KMS-11 (cell line): Measurements from ENCODE around the gene HBG1.

Experiments
- H2AFZ ChIP-seq: fragments of 200-600 bp; sonication (generic); 2 replicates; pipeline ENCODE4 v1.6.1; 2016; ENCODE audit warnings: antibody characterized with exemption, mixed run types, low read depth
- H3K27ac ChIP-seq: fragments of 200-600 bp; sonication (generic); 2 replicates; pipeline ENCODE4 v1.6.1; 2016; ENCODE audit warnings: mild to moderate bottlenecking, mixed run types
- H3K27me3 ChIP-seq: fragments of 200-600 bp; sonication (generic); 2 replicates; pipeline ENCODE4 v1.6.1; 2017; ENCODE audit warnings: mild to moderate bottlenecking, low read depth, mixed run types, moderate library complexity; ENCODE audit not compliant: insufficient read depth
- H3K36me3 ChIP-seq: fragments of 200-600 bp; sonication (generic); 2 replicates; pipeline ENCODE4 v1.6.1; 2017; ENCODE audit warnings: mild to moderate bottlenecking, mixed run types; ENCODE audit not compliant: insufficient read depth
- H3K4me1 ChIP-seq: fragments of 200-600 bp; sonication (generic); 2 replicates; pipeline ENCODE4 v1.6.1; 2016; ENCODE audit warnings: mild to moderate bottlenecking, low read depth, mixed run types; ENCODE audit not compliant: poor library complexity, severe bottlenecking
- H3K4me2 ChIP-seq: fragments of 200-600 bp; sonication (generic); 2 replicates; pipeline ENCODE4 v1.7.0; 2016; ENCODE audit warnings: mild to moderate bottlenecking, mixed run types
- H3K4me3 ChIP-seq: fragments of 200-600 bp; sonication (generic); IDR thresholded peaks from 2 replicates; pipeline ENCODE4 v1.6.1; 2017; ENCODE audit warnings: low read depth, low read length, mixed read lengths; ENCODE audit not compliant: insufficient read depth
- H3K79me2 ChIP-seq: fragments of 200-600 bp; sonication (generic); 2 replicates; pipeline ENCODE4 v1.6.1; 2016; ENCODE audit warnings: low read depth, mixed run types; ENCODE audit not compliant: insufficient read depth
- H3K9ac ChIP-seq: fragments of 200-600 bp; sonication (generic); 2 replicates; pipeline ENCODE4 v1.6.1; 2016; ENCODE audit warnings: mild to moderate bottlenecking, mixed run types
- H4K20me1 ChIP-seq: fragments of 200-600 bp; sonication (generic); 2 replicates; pipeline ENCODE4 v1.6.1; 2016; ENCODE audit warnings: mild to moderate bottlenecking, mixed run types; ENCODE audit not compliant: insufficient read depth
- CTCF ChIP-seq: fragments of 200-600 bp; sonication (generic); conservative IDR thresholded peaks from 2 replicates; pipeline ENCODE4 v1.6.1; 2017; ENCODE audit warnings: low read depth, mild to moderate bottlenecking, antibody characterized with exemption, low read length, moderate library complexity, mixed read lengths

The HBG1 gene

GRCh38 chr11:5284637-5285036, 35.0 kb upstream of the HBG1 start:
- Histone ChIP-seq H4K20me1 (no peaks in the 10 kb centered on the region), H2AFZ (no peak overlapping the region), H3K4me3 (no peak overlapping the region), H3K27me3 (no peaks in the 10 kb centered on the region), H3K4me2 (no peak overlapping the region), H3K79me2 (no peaks in the 10 kb centered on the region), H3K27ac (no peak overlapping the region), H3K36me3 (no peaks in the 10 kb centered on the region), H3K9ac (no peak overlapping the region), H3K4me1 (peaks cover 14% of the 10 kb centered on the region)
- TF ChIP-seq CTCF = no peak

GRCh38 chr11:5283882-5284281, 34.2 kb upstream of the HBG1 start:
- H3K27ac ChIP-seq = no peak overlapping the region
- no peaks in the 10 kb centered on the region for H3K79me2 ChIP-seq
- H3K4me1 ChIP-seq = peaks cover 14% of the 10 kb centered on the region
- H3K9ac ChIP-seq = no peak overlapping the region
- H3K36me3 ChIP-seq = no peaks in the 10 kb centered on the region
- no peak overlapping the region for H3K4me3 ChIP-seq
- no peaks in the 10 kb centered on the region for H4K20me1 ChIP-seq
- H3K4me2 ChIP-seq = no peak overlapping the region
- no peaks in the 10 kb centered on the region for H3K27me3 ChIP-seq
- H2AFZ ChIP-seq = no peak overlapping the region
- TF ChIP-seq CTCF = no peak

GRCh38 chr11:5283086-5283485, 33.4 kb upstream of the HBG1 start:
- Histone ChIP-seq H3K27me3 (no peaks in the 10 kb centered on the region), H2AFZ (no peak overlapping the region), H4K20me1 (no peaks in the 10 kb centered on the region), H3K79me2 (no peaks in the 10 kb centered on the region), H3K27ac (no peak overlapping the region), H3K4me1 (peaks cover 14% of the 10 kb centered on the region), H3K36me3 (no peaks in the 10 kb centered on the region), H3K9ac (no peak overlapping the region), H3K4me3 (no peak overlapping the region), H3K4me2 (no peak overlapping the region)
- TF ChIP-seq CTCF = no peak

- Histone ChIP-seq H3K4me3 (no peak overlapping the region), H4K20me1 (no peaks in the 10 kb centered on the region), H2AFZ (no peak overlapping the region), H3K27ac (no peak overlapping the region), H3K27me3 (no peaks in the 10 kb centered on the region), H3K9ac (no peak overlapping the region), H3K4me1 (peaks cover 14% of the 10 kb centered on the region), H3K79me2 (no peaks in the 10 kb centered on the region), H3K4me2 (no peak overlapping the region), H3K36me3 (no peaks in the 10 kb centered on the region)
- TF ChIP-seq CTCF = no peak
These were observed 33.0 kb upstream of the HBG1 start for GRCh38 chr11:5282628-5283027.
